PC-3 (cell line): ENCODE data around the gene UBL7. TPM values are rescaled to one million over a fixed set of nuclear protein-coding genes. Genes with fewer than 3 reads are reported as not detected.
"Not testable (repeated sequence)": the region's sequence is repeated elsewhere in the genome, so short reads cannot be mapped to it uniquely, and the experiment has no call there.

Experiments
- ATAC-seq: fragments of 200-7000 bp; cut with Tn5 transposase; 2 replicates; pipeline ENCODE4 v1.9.1; 2020; ENCODE audit warnings: mild to moderate bottlenecking, moderate library complexity
- BruUV-seq: library from RNA; stranded (reverse); fragments of 400-500 nt; replicated peaks from 2 replicates; lab custom pipeline; 2021; lab: Mats Ljungman, UMichigan
- CTCF ChIA-PET: fragments of 300-600 bp; sonication (Branson Sonifier 250); formaldehyde crosslinking; loops from one replicate; lab custom pipeline; 2022; ENCODE audit warnings: antibody characterized with exemption; lab: Charles Lee
- POLR2A ChIA-PET: fragments of 300-600 bp; sonication (Branson Sonifier 250); formaldehyde crosslinking; loops from one replicate; lab custom pipeline; 2022; ENCODE audit warnings: antibody characterized with exemption; ENCODE audit not compliant: unreplicated experiment; lab: Charles Lee
- DNase-seq: peaks from one replicate; pipeline ENCODE4 v3.0.0-alpha.2; 2015
- H2AFZ ChIP-seq: fragments of 300-600 bp; sonication (generic); 2 replicates; pipeline ENCODE4 v1.6.0; 2016; ENCODE audit warnings: antibody characterized with exemption, low read length
- H3F3A ChIP-seq: fragments of 300-600 bp; sonication (generic); one replicate; pipeline ENCODE4 v1.6.0; 2017; ENCODE audit warnings: antibody characterized with exemption, low read length, control low read depth, mild to moderate bottlenecking; ENCODE audit not compliant: unreplicated experiment
- H3K27ac ChIP-seq: fragments of 300-600 bp; sonication (generic); 2 replicates; pipeline ENCODE4 v1.5.1; 2016; ENCODE audit warnings: mild to moderate bottlenecking, low read length
- H3K27me3 ChIP-seq: fragments of 300-600 bp; sonication (generic); 2 replicates; pipeline ENCODE4 v1.6.1; 2016; ENCODE audit warnings: low read length, mixed read lengths
- H3K36me3 ChIP-seq: fragments of 300-600 bp; sonication (generic); 2 replicates; pipeline ENCODE4 v1.6.1; 2016; ENCODE audit warnings: low read depth, mixed run types, low read length, mixed read lengths
- H3K4me1 ChIP-seq: fragments of 300-600 bp; sonication (generic); 2 replicates; pipeline ENCODE4 v1.5.1; 2016; ENCODE audit warnings: low read length; ENCODE audit not compliant: insufficient read depth
- H3K4me2 ChIP-seq: fragments of 300-600 bp; sonication (generic); 2 replicates; pipeline ENCODE4 v1.6.0; 2016; ENCODE audit warnings: low read length
- H3K4me3 ChIP-seq: fragments of 300-600 bp; sonication (generic); 2 replicates; pipeline ENCODE4 v1.5.1; 2016; ENCODE audit warnings: mild to moderate bottlenecking, low read length, mixed read lengths
- H3K79me2 ChIP-seq: fragments of 300-600 bp; sonication (generic); 2 replicates; pipeline ENCODE4 v1.6.1; 2017; ENCODE audit warnings: low read length, mixed read lengths
- H3K9ac ChIP-seq: fragments of 300-600 bp; sonication (generic); 2 replicates; pipeline ENCODE4 v1.6.0; 2016; ENCODE audit warnings: mild to moderate bottlenecking, low read length
- H3K9me2 ChIP-seq: fragments of 300-600 bp; sonication (generic); replicated peaks from 2 replicates; pipeline ENCODE4 v1.6.1; 2016; ENCODE audit warnings: mixed run types, low read length, mixed read lengths
- H3K9me3 ChIP-seq: fragments of 300-600 bp; sonication (generic); 2 replicates; pipeline ENCODE4 v1.6.1; 2016; ENCODE audit warnings: low read length, mixed read lengths
- H4K20me1 ChIP-seq: fragments of 300-600 bp; sonication (generic); 2 replicates; pipeline ENCODE4 v1.6.1; 2016; ENCODE audit warnings: low read length, mixed read lengths
- CTCF ChIP-seq: fragments of 300-600 bp; sonication (generic); conservative IDR thresholded peaks from 2 replicates; pipeline ENCODE4 v1.5.1; 2017; ENCODE audit warnings: antibody characterized with exemption, low read depth, mild to moderate bottlenecking, low read length
- EZH2 ChIP-seq: fragments of 300-600 bp; sonication (generic); IDR thresholded peaks from one replicate; pipeline ENCODE4 v1.6.1; 2017; ENCODE audit warnings: antibody characterized with exemption, mild to moderate bottlenecking, low read length; ENCODE audit not compliant: unreplicated experiment
- EZH2phosphoT487 ChIP-seq: fragments of 300-600 bp; sonication (generic); IDR thresholded peaks from 2 replicates; pipeline ENCODE4 v1.6.1; 2018; ENCODE audit warnings: mild to moderate bottlenecking, antibody characterized with exemption, low read length, borderline replicate concordance
- intact Hi-C: fragments of 100-400 bp; cut with micrococcal nuclease; formaldehyde crosslinking; loops from 2 replicates; pipeline ENCODE4 v1.9.0; 2023
- total RNA-seq: library from RNA; depleted of rRNA; stranded (reverse); fragments of >200 nt; gene quantifications from 2 replicates; pipeline ENCODE4 v1.2.3, GENCODE V29; 2014

Gene UBL7
- total RNA-seq, 1 experiment from 2014 or later = 57.1 TPM

GRCh38 chr15:74460298-74460697 lies 662 bp downstream of the UBL7 start:
- ChIA-PET CTCF (interaction anchor here (1.2 kb wide), 1 partner anchor 86 kb away, joined by 6 read pairs; no protein-coding TSS in a partner anchor), POLR2A (interaction anchor here (0.5 kb wide), 1 partner anchor 344 kb away, joined by 3 read pairs; no protein-coding TSS in a partner anchor)
- no peaks in the 10 kb centered on the region for H3K27me3 ChIP-seq
- H3K4me3 ChIP-seq = peak overlapping the region; percentile 85
- TF ChIP-seq EZH2phosphoT487 (no peak), CTCF (no peak), EZH2 (no peak)
- H3K27ac ChIP-seq = peak overlapping the region; percentile 29; the same call in 1 of the 2 replicates
- 0 out of 2 replicates have a peak, but pooled peaks cover 4% of the 10 kb centered on the region for H3K9me3 ChIP-seq
- ATAC-seq (no peak), DNase-seq (no peak)
- BruUV-seq = no TSS peak
- 0 out of 2 replicates have a peak, but pooled peaks cover 5% of the 10 kb centered on the region for H3K4me1 ChIP-seq
- H3K36me3 ChIP-seq = peaks cover 4% of the 10 kb centered on the region; the same call in 1 of the 2 replicates
- peak overlapping the region; percentile 88 for H2AFZ ChIP-seq
- intact Hi-C loops = loop anchor here (2.0 to 5.0 kb wide), 2 partner anchors 82 to 157 kb away; partner anchors contain the start of gene ARID3B
- H3F3A ChIP-seq = no peaks in the 10 kb centered on the region
- H3K4me2 ChIP-seq = peak overlapping the region; percentile 94
- no peaks in the 10 kb centered on the region for H4K20me1 ChIP-seq
- no peaks in the 10 kb centered on the region for H3K9me2 ChIP-seq
- peak overlapping the region; percentile 75 for H3K9ac ChIP-seq
- H3K79me2 ChIP-seq = peaks cover 36% of the 10 kb centered on the region

GRCh38 chr15:74459798-74460197 lies 1.2 kb downstream of the UBL7 start:
- POLR2A ChIA-PET, CTCF ChIA-PET, H3K4me3 ChIP-seq, H2AFZ ChIP-seq, H3K27me3 ChIP-seq, H3K9ac ChIP-seq, BruUV-seq, H3F3A ChIP-seq, DNase-seq, H3K36me3 ChIP-seq, H3K9me2 ChIP-seq, ATAC-seq, H3K27ac ChIP-seq, H3K9me3 ChIP-seq, H3K4me1 ChIP-seq, H4K20me1 ChIP-seq: not testable (repeated sequence)
- Histone ChIP-seq H3K79me2 (peaks cover 36% of the 10 kb centered on the region), H3K4me2 (peak overlapping the region; percentile 94; the same call in 1 of the 2 replicates)
- intact Hi-C loops = loop anchor here (2.0 to 5.0 kb wide), 2 partner anchors 83 to 157 kb away; partner anchors contain the start of gene ARID3B

- Histone ChIP-seq H3F3A (no peaks in the 10 kb centered on the region), H3K9me2 (no peaks in the 10 kb centered on the region), H3K4me1 (0 out of 2 replicates have a peak, but pooled peaks cover 5% of the 10 kb centered on the region), H3K79me2 (peaks cover 33% of the 10 kb centered on the region), H3K9ac (no peak overlapping the region), H3K4me3 (no peak overlapping the region), H3K27me3 (no peaks in the 10 kb centered on the region), H3K36me3 (peaks cover 2% of the 10 kb centered on the region; the same call in 1 of the 2 replicates), H4K20me1 (no peaks in the 10 kb centered on the region), H2AFZ (no peak overlapping the region), H3K27ac (no peak overlapping the region), H3K4me2 (no peak overlapping the region), H3K9me3 (0 out of 2 replicates have a peak, but pooled peaks cover 1% of the 10 kb centered on the region)
- POLR2A ChIA-PET = no interaction called here
- no peak for TF ChIP-seq EZH2
- no peak for TF ChIP-seq EZH2phosphoT487
- no peak for TF ChIP-seq CTCF
- ATAC-seq = no peak
- DNase-seq = no peak
- CTCF ChIA-PET = no interaction called here
- no TSS peak for BruUV-seq
- intact Hi-C loops = no loop called here
Measured at GRCh38 chr15:74458473-74458872, 2.5 kb downstream of the UBL7 start.

GRCh38 chr15:74457036-74457435 lies 3.9 kb downstream of the UBL7 start:
- H3K79me2 ChIP-seq = peaks cover 19% of the 10 kb centered on the region
- ATAC-seq, intact Hi-C loops, BruUV-seq, H3K36me3 ChIP-seq, H3K4me1 ChIP-seq, POLR2A ChIA-PET, H4K20me1 ChIP-seq, H3K9me2 ChIP-seq, H3K9me3 ChIP-seq, H3K4me3 ChIP-seq, DNase-seq, H3K27me3 ChIP-seq, H3K9ac ChIP-seq, H3K4me2 ChIP-seq, H3K27ac ChIP-seq, CTCF ChIA-PET, H3F3A ChIP-seq, H2AFZ ChIP-seq: not testable (repeated sequence)
